ENCODE results near the gene RYR3.

RYR3 gene

GRCh38 chr15:33618350-33618749 is 307.6 kb downstream of the RYR3 start:
- Histone ChIP-seq H3K9me3 (no peaks in the 10 kb centered on the region), H3K27me3 (no peaks in the 10 kb centered on the region), H3K36me3 (no peaks in the 10 kb centered on the region)

GRCh38 chr15:33621141-33621540 is 310.4 kb downstream of the RYR3 start:
- H3K27me3 ChIP-seq = no peaks in the 10 kb centered on the region
- H3K27ac ChIP-seq = no peak overlapping the region

More at GRCh38 chr15:33618350-33618749, 307.6 kb downstream of the RYR3 start:
- Histone ChIP-seq H3K4me1 (ENCODE audit: control insufficient read depth in 1 of 2, insufficient read depth in 1 of 2, low read depth in 1 of 2, low read length in 1 of 2) (no peaks in the 10 kb centered on the region), H3K4me3 (ENCODE audit: low read depth in 1 of 2, low read length in 1 of 2) (no peak overlapping the region), H3K27ac (no peak overlapping the region)
- TF ChIP-seq CTCF (IDR thresholded peaks at IDR 0.05) = no peak

GRCh38 chr15:33623010-33623409 is 312.2 kb downstream of the RYR3 start:
- Histone ChIP-seq H3K27ac (no peak overlapping the region), H3K4me3 (ENCODE audit: low read depth in 1 of 2, low read length in 1 of 2) (no peak overlapping the region), H3K9me3 (no peaks in the 10 kb centered on the region), H3K36me3 (no peaks in the 10 kb centered on the region), H3K4me1 (ENCODE audit: control insufficient read depth in 1 of 2, insufficient read depth in 1 of 2, low read depth in 1 of 2, low read length in 1 of 2) (no peaks in the 10 kb centered on the region), H3K27me3 (no peaks in the 10 kb centered on the region)
- no peak for TF ChIP-seq CTCF (IDR thresholded peaks at IDR 0.05)

More at GRCh38 chr15:33621141-33621540, 310.4 kb downstream of the RYR3 start:
- Histone ChIP-seq H3K36me3 (no peaks in the 10 kb centered on the region), H3K9me3 (no peaks in the 10 kb centered on the region), H3K4me1 (ENCODE audit: control insufficient read depth in 1 of 2, insufficient read depth in 1 of 2, low read depth in 1 of 2, low read length in 1 of 2) (no peaks in the 10 kb centered on the region), H3K4me3 (ENCODE audit: low read depth in 1 of 2, low read length in 1 of 2) (no peak overlapping the region)
- TF ChIP-seq CTCF (IDR thresholded peaks at IDR 0.05) = no peak

GRCh38 chr15:33624439-33624838 is 313.7 kb downstream of the RYR3 start:
- no peak for TF ChIP-seq CTCF (IDR thresholded peaks at IDR 0.05)
- no peaks in the 10 kb centered on the region for H3K36me3 ChIP-seq

GRCh38 chr15:33629647-33630046 is 318.9 kb downstream of the RYR3 start:
- H3K27ac ChIP-seq = no peak overlapping the region
- no peaks in the 10 kb centered on the region for H3K36me3 ChIP-seq
- H3K4me3 ChIP-seq (ENCODE audit: low read depth in 1 of 2, low read length in 1 of 2) = no peak overlapping the region
- no peaks in the 10 kb centered on the region for H3K27me3 ChIP-seq
- TF ChIP-seq CTCF (IDR thresholded peaks at IDR 0.05) = no peak
- H3K9me3 ChIP-seq = no peaks in the 10 kb centered on the region
- H3K4me1 ChIP-seq (ENCODE audit: control insufficient read depth in 1 of 2, insufficient read depth in 1 of 2, low read depth in 1 of 2, low read length in 1 of 2) = no peaks in the 10 kb centered on the region

More at GRCh38 chr15:33624439-33624838, 313.7 kb downstream of the RYR3 start:
- no peaks in the 10 kb centered on the region for H3K4me1 ChIP-seq (ENCODE audit: control insufficient read depth in 1 of 2, insufficient read depth in 1 of 2, low read depth in 1 of 2, low read length in 1 of 2)
- H3K27ac ChIP-seq = no peak overlapping the region
- H3K4me3 ChIP-seq (ENCODE audit: low read depth in 1 of 2, low read length in 1 of 2) = no peak overlapping the region
- no peaks in the 10 kb centered on the region for H3K9me3 ChIP-seq
- H3K27me3 ChIP-seq = no peaks in the 10 kb centered on the region

GRCh38 chr15:33636234-33636633 is 325.5 kb downstream of the RYR3 start:
- no peak overlapping the region for H3K4me3 ChIP-seq (ENCODE audit: low read depth in 1 of 2, low read length in 1 of 2)
- H3K9me3 ChIP-seq = no peaks in the 10 kb centered on the region
- no peak for TF ChIP-seq CTCF (IDR thresholded peaks at IDR 0.05)
- H3K27me3 ChIP-seq = peaks cover 19% of the 10 kb centered on the region
- no peaks in the 10 kb centered on the region for H3K36me3 ChIP-seq
- H3K27ac ChIP-seq = no peak overlapping the region
- no peaks in the 10 kb centered on the region for H3K4me1 ChIP-seq (ENCODE audit: control insufficient read depth in 1 of 2, insufficient read depth in 1 of 2, low read depth in 1 of 2, low read length in 1 of 2)

All from neutrophil (primary cell).